Lower leg skin (tissue), 3 donors: ENCODE data around the gene PAIP1.

ENCODE experiments used
- CTCF ChIP-seq, 3 donors: fragments of 450-650 bp; IDR thresholded peaks; one replicate each; pipeline ENCODE4 v1.5.1; 2016; ENCODE audit warnings: antibody characterized with exemption in 3 of 3, mild to moderate bottlenecking in 3 of 3, moderate library complexity in 2 of 3
- POLR2A ChIP-seq, 2 donors: fragments of 450-650 bp; IDR thresholded peaks; one replicate each; pipeline ENCODE4 v1.6.1; 2016 to 2017; ENCODE audit warnings: antibody characterized with exemption in 2 of 2, mild to moderate bottlenecking in 1 of 2, moderate library complexity in 1 of 2

- TF ChIP-seq CTCF (IDR thresholded peaks at IDR 0.05) (no peak), POLR2A (IDR thresholded peaks at IDR 0.05) (no peak)
Measured at GRCh38 chr5:43515678-43516048, 41.2 kb downstream of the PAIP1 start.
